Stomach (tissue), 4 donors: ENCODE results near the gene SUCO.

Source experiments
- POLR2A ChIP-seq, 4 donors: fragments of 450-650 bp; IDR thresholded peaks; one replicate each; pipeline ENCODE4 v1.6.1; 2016; ENCODE audit warnings: antibody characterized with exemption in 4 of 4, control low read depth in 2 of 4, mild to moderate bottlenecking in 1 of 4, moderate library complexity in 1 of 4
- POLR2AphosphoS5 ChIP-seq, 3 donors: sonication (generic); formaldehyde crosslinking; IDR thresholded peaks; one replicate each; pipeline ENCODE4 v1.6.1; 2016; ENCODE audit warnings: antibody characterized with exemption in 3 of 3
- TF ChIP-seq, protein P1 (sequence below), 7 experiments: fragments of 450-650 bp in 4 of 7; fragments of 200-600 bp in 3 of 7; sonication (generic) in 3 of 7; IDR thresholded peaks; one replicate each; pipeline ENCODE4 v1.5.1; 2016 to 2019; ENCODE audit warnings: antibody characterized with exemption in 7 of 7, control low read depth in 2 of 7, mild to moderate bottlenecking in 1 of 7

DNA sequence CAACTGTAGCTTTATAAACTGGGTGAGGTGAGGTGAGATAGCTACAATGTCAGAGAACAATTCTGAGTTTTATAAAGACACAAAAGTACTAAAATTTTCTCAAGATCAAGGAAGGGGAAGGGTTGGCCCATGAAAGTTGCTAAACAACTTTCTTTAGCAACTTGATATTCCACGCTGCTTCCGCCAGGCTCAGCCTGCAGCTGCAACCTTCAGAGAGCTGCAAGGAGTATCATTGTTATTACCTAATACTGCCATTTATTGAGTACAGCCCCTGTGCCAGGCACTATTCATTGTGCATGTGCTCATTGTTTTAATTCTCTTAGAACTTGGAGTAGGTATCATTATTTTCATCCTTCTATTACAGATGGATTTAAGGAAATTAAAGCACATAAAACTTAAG is 34.1 kb upstream of the SUCO start:
- TF ChIP-seq POLR2A (IDR thresholded peaks at IDR 0.05) (no peak), POLR2AphosphoS5 (IDR thresholded peaks at IDR 0.05) (no peak)
- TF ChIP-seq, protein P1, sequence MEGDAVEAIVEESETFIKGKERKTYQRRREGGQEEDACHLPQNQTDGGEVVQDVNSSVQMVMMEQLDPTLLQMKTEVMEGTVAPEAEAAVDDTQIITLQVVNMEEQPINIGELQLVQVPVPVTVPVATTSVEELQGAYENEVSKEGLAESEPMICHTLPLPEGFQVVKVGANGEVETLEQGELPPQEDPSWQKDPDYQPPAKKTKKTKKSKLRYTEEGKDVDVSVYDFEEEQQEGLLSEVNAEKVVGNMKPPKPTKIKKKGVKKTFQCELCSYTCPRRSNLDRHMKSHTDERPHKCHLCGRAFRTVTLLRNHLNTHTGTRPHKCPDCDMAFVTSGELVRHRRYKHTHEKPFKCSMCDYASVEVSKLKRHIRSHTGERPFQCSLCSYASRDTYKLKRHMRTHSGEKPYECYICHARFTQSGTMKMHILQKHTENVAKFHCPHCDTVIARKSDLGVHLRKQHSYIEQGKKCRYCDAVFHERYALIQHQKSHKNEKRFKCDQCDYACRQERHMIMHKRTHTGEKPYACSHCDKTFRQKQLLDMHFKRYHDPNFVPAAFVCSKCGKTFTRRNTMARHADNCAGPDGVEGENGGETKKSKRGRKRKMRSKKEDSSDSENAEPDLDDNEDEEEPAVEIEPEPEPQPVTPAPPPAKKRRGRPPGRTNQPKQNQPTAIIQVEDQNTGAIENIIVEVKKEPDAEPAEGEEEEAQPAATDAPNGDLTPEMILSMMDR (IDR thresholded peaks at IDR 0.05), result no peak
